MCF 10A (cell line): ENCODE measurements around the gene SORL1. TPM values are rescaled to one million over a fixed set of nuclear protein-coding genes. Genes with fewer than 3 reads are reported as not detected.
A peak's percentile ranks its signal among the peaks of the same experiment; 100 is the strongest.

Experiments used
- BruUV-seq: library from RNA; stranded (reverse); fragments of 400-500 nt; replicated peaks from 2 replicates; lab custom pipeline; 2021; lab: Mats Ljungman, UMichigan
- CTCF ChIA-PET: fragments of 300-600 bp; sonication (Branson Sonifier 250); formaldehyde crosslinking; extraction: SDS; loops from one replicate; lab custom pipeline; 2021; ENCODE audit warnings: antibody characterized with exemption, inconsistent platforms; lab: Yijun Ruan, JAX
- POLR2A ChIA-PET: fragments of 300-600, 350-650 bp; sonication (Branson Sonifier 250); formaldehyde crosslinking; extraction: SDS; loops from one replicate; lab custom pipeline; 2020; ENCODE audit warnings: antibody characterized with exemption, inconsistent platforms; lab: Yijun Ruan, JAX
- DNase-seq: peaks from one replicate; pipeline ENCODE4 v3.0.0-alpha.2; 2018; ENCODE audit not compliant: unreplicated experiment
- H3K27ac Mint-ChIP-seq: one replicate; pipeline ENCODE4 v1.8.0; 2022; ENCODE audit warnings: mild to moderate bottlenecking, low read depth, mixed read lengths; ENCODE audit not compliant: unreplicated experiment
- H3K27me3 Mint-ChIP-seq: one replicate; pipeline ENCODE4 v1.8.0; 2022; ENCODE audit warnings: mixed read lengths; ENCODE audit not compliant: insufficient read depth, unreplicated experiment
- H3K36me3 Mint-ChIP-seq: one replicate; pipeline ENCODE4 v1.8.0; 2022; ENCODE audit warnings: mild to moderate bottlenecking, moderate library complexity, mixed read lengths; ENCODE audit not compliant: insufficient read depth, unreplicated experiment
- H3K4me1 Mint-ChIP-seq: one replicate; pipeline ENCODE4 v1.8.0; 2022; ENCODE audit warnings: mixed read lengths; ENCODE audit not compliant: insufficient read depth, unreplicated experiment
- H3K4me3 Mint-ChIP-seq: one replicate; pipeline ENCODE4 v1.8.0; 2022; ENCODE audit warnings: mild to moderate bottlenecking, moderate library complexity, mixed read lengths; ENCODE audit not compliant: unreplicated experiment
- H3K9me3 Mint-ChIP-seq: one replicate; pipeline ENCODE4 v1.8.0; 2022; ENCODE audit warnings: mixed read lengths; ENCODE audit not compliant: unreplicated experiment
- intact Hi-C: fragments of 100-400 bp; cut with micrococcal nuclease; formaldehyde crosslinking; loops from 2 replicates; pipeline ENCODE4 v1.14.1; 2022
- total RNA-seq: library from RNA; stranded (reverse); gene quantifications from 2 replicates; pipeline ENCODE4 v1.2.3, GENCODE V29; 2022
- TF ChIP-seq, protein P1 (sequence below): fragments of 200-600 bp; IDR thresholded peaks from one replicate; pipeline ENCODE4 v1.8.0; 2022; ENCODE audit warnings: antibody characterized with exemption, mild to moderate bottlenecking; ENCODE audit not compliant: unreplicated experiment

Gene SORL1
- total RNA-seq, 1 experiment from 2014 or later, result 5.9 TPM

DNA sequence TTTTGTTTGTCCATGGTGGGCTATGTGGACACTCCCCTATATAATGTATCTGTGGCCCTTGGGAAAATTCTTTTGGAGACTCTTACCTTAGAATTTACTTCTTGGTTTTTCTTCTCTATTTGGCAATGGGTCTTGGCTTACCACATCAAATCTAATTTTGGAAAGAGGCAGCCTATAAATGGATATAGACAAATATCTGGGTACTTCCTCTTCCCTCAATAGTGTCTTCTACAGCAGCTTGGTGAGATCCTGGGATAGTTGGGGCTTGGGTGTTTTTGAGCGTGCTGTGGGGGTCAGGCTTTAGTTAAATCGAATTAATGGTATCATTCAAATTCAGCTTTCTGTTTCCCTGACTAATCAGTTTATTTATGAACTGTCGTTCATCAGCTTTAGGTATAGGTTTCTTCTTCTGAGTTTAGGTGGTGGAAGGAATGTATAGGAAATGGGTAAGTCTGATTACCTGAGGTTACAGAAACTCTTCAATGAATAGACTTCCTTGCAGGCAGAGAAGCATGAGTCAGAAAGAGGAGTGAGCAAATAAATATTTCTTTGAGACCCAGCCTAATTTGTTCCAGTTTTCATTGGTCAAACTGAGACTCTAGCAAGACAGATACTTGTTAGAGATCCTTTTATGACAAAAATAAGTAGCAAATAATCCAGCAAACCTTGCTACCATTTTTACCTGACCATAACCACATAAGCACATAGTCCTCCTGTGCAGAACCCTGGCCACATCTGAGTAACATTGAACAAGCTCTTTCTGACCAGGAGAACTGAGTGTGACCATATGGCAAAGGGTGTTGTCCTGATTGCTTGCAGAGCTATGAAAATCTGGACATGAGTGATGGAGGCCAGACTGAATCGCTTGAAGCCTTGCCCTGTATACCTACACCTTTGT, 69.3 kb downstream of the SORL1 start:
- Mint-ChIP-seq H3K27me3 (no peaks in the 10 kb centered on the region), H3K27ac (peak overlapping the region; percentile 67), H3K4me1 (peaks cover 26% of the 10 kb centered on the region), H3K9me3 (no peaks in the 10 kb centered on the region), H3K36me3 (no peaks in the 10 kb centered on the region), H3K4me3 (no peak overlapping the region)
- no TSS peak for BruUV-seq
- DNase-seq, result peak; percentile 29
- ChIA-PET POLR2A (no interaction called here), CTCF (interaction anchor here (0.6 kb wide), 1 partner anchor 24 kb away, joined by 4 read pairs; no protein-coding TSS in a partner anchor)
- TF ChIP-seq, protein P1, sequence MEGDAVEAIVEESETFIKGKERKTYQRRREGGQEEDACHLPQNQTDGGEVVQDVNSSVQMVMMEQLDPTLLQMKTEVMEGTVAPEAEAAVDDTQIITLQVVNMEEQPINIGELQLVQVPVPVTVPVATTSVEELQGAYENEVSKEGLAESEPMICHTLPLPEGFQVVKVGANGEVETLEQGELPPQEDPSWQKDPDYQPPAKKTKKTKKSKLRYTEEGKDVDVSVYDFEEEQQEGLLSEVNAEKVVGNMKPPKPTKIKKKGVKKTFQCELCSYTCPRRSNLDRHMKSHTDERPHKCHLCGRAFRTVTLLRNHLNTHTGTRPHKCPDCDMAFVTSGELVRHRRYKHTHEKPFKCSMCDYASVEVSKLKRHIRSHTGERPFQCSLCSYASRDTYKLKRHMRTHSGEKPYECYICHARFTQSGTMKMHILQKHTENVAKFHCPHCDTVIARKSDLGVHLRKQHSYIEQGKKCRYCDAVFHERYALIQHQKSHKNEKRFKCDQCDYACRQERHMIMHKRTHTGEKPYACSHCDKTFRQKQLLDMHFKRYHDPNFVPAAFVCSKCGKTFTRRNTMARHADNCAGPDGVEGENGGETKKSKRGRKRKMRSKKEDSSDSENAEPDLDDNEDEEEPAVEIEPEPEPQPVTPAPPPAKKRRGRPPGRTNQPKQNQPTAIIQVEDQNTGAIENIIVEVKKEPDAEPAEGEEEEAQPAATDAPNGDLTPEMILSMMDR, result no peak
- intact Hi-C loops, result loop anchor here (5.0 kb wide), 1 partner anchor 69 kb away; the partner anchor contains the start of genes SORL1 and SORL1-AS1

DNA sequence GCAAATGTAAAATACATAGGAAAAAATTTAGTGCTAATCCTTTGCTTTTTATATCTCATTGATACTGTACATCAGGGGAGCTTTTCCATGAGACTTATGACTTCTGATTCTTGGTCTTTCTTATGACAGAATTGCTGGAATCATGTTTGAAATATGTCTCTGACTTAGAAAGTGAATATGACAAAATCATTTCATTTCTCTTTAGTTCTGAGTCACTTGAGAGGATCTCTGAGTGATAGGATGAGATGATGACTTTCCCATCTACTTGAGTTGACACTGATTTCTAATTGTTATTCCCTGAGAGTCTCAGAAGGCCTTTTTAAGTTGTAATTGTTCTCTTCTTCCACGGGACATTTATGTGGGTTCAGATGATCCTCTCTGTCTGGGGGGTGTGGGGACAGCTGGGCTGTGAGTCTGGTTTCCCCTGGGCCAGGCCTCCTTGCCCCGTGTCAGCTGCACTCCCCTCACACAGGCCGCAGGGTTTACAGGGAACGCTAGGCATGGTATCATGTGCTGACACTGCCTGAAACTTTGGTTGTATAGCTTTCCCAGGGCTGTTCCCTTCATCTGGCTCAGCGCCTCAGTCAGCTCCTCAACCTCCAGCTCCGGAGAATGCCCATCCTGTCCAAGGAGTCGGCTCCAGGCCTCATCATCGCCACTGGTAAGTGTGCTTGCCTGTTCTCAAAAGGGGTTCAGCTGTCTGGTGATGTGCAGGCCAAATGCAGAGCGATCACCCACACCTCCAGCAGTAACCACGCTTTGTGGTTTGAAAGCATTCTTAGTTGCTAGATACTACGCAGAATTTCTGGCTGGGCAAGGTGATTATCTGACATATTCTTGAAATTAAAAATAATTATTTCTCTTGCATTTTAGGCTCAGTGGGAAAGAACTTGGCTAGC, 70.2 kb downstream of the SORL1 start:
- H3K4me1 Mint-ChIP-seq, result peaks cover 26% of the 10 kb centered on the region
- H3K27me3 Mint-ChIP-seq, result no peaks in the 10 kb centered on the region
- ChIA-PET CTCF (interaction anchor here (0.8 kb wide), 1 partner anchor 56 kb away, joined by 3 read pairs; no protein-coding TSS in a partner anchor), POLR2A (no interaction called here)
- peaks cover 8% of the 10 kb centered on the region for H3K9me3 Mint-ChIP-seq
- intact Hi-C loops, result loop anchor here (5.0 kb wide), 1 partner anchor 70 kb away; the partner anchor contains the start of genes SORL1 and SORL1-AS1
- H3K27ac Mint-ChIP-seq, result peak overlapping the region; percentile 67
- TF ChIP-seq, protein P1, result no peak
- no TSS peak for BruUV-seq
- no peak overlapping the region for H3K4me3 Mint-ChIP-seq
- no peaks in the 10 kb centered on the region for H3K36me3 Mint-ChIP-seq
- no peak for DNase-seq

DNA sequence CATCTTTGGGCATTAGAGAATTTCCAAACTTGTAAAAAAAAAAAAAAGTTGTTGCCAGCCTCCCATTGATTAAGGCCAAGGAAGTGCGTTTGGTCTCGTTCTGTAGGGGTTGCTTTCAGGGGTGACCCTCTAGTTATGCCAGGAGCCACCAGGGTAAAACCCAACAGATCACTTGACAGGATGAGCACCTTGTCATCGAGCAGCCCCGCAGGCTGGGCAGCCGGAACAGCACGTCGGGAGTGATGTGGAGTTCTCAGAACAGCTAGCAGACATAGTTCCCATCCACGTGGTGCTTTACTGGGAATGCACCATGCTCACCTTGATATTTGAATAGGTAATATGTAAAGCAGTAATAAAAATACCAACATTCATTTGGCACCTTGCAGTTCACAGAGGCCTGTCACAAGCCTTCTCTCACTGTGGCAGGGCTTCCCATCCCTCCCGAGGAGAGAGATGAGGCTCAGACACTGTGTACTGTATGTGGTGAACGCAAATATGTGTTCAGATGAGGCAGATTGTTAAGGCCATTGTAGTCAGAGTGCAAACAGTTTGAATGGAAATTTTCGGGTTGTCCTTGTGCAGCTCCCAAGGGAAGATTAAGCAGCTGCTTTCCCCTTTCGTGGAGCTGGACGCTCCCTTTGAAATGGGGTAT, 71.6 kb downstream of the SORL1 start:
- H3K4me1 Mint-ChIP-seq, result peaks cover 26% of the 10 kb centered on the region
- no peak overlapping the region for H3K4me3 Mint-ChIP-seq
- TF ChIP-seq, protein P1, result no peak
- no peak overlapping the region for H3K27ac Mint-ChIP-seq
- H3K36me3 Mint-ChIP-seq, result no peaks in the 10 kb centered on the region
- peaks cover 14% of the 10 kb centered on the region for H3K9me3 Mint-ChIP-seq
- intact Hi-C loops, result loop anchor here (5.0 kb wide), 1 partner anchor 71 kb away; the partner anchor contains the start of genes SORL1 and SORL1-AS1
- CTCF ChIA-PET, result no interaction called here
- H3K27me3 Mint-ChIP-seq, result no peaks in the 10 kb centered on the region
- POLR2A ChIA-PET, result no interaction called here
- DNase-seq, result no peak
- no TSS peak for BruUV-seq
